Naive thymus-derived CD8-positive, alpha-beta T cell (primary cell): ENCODE results near the gene TMEM270. TPM values are rescaled to one million over a fixed set of nuclear protein-coding genes. Genes with fewer than 3 reads are reported as not detected.

Experiments
- ATAC-seq, 2 donors: fragments of 150-1000 bp; cut with Tn5 transposase in 1 of 2; sonication (Bioruptor Pico), chemical (Tn5 transposase) in 1 of 2; 1 replicate in 1 of 2; 2 replicates in 1 of 2; pipeline ENCODE4 v1.10.0; 2021; ENCODE audit warnings: mild to moderate bottlenecking in 2 of 2, moderate library complexity in 2 of 2
- POLR2A ChIA-PET: fragments of 350-600 bp; sonication (Branson Sonifier 250); formaldehyde crosslinking; loops from one replicate; lab custom pipeline; 2021; ENCODE audit warnings: antibody characterized with exemption; lab: Charles Lee
- DNase-seq, 10 donors: peaks; one replicate each; pipeline versions ENCODE4 v3.0.0 to v3.0.0-alpha.2; 2020 to 2022
- H3K27ac Mint-ChIP-seq, 10 donors: one replicate each; pipeline ENCODE4 v1.8.0; 2020 to 2022; ENCODE audit warnings: mild to moderate bottlenecking in 10 of 10, mixed read lengths in 10 of 10, moderate library complexity in 4 of 10, inconsistent platforms in 1 of 10
- H3K27me3 Mint-ChIP-seq, 5 donors: one replicate each; pipeline ENCODE4 v1.8.0; 2021 to 2022; ENCODE audit warnings: mixed read lengths in 5 of 5
- H3K36me3 Mint-ChIP-seq, 3 donors: one replicate each; pipeline ENCODE4 v1.8.0; 2020 to 2022; ENCODE audit warnings: mixed read lengths in 3 of 3, mild to moderate bottlenecking in 2 of 3, inconsistent platforms in 1 of 3
- H3K4me1 Mint-ChIP-seq, 4 donors: one replicate each; pipeline ENCODE4 v1.8.0; 2021 to 2022; ENCODE audit warnings: mixed read lengths in 4 of 4
- H3K4me3 Mint-ChIP-seq, 10 donors: one replicate each; pipeline ENCODE4 v1.8.0; 2020 to 2022; ENCODE audit warnings: mild to moderate bottlenecking in 10 of 10, mixed read lengths in 10 of 10, moderate library complexity in 6 of 10, inconsistent platforms in 1 of 10
- H3K9me3 Mint-ChIP-seq, 9 donors: one replicate each; pipeline ENCODE4 v1.8.0; 2020 to 2022; ENCODE audit warnings: mixed read lengths in 9 of 9, mild to moderate bottlenecking in 3 of 9, inconsistent platforms in 1 of 9, moderate library complexity in 1 of 9
- polyA plus RNA-seq, 3 donors: library from polyadenylated mRNA; unstranded; fragments of 300-500 nt; fragmentation: Illumina TruSeq; gene quantifications; one replicate each; pipeline ENCODE4 v1.2.3, GENCODE V29; 2021
- total RNA-seq, 8 experiments: library from RNA in 2 of 8; stranded (reverse) in 2 of 8; gene quantifications; one replicate each; pipeline ENCODE4 v1.2.3 and lab custom pipeline; 2021 to 2026

Gene TMEM270
- total and polyA plus RNA-seq, 5 experiments from 2014 or later = not detected

- H3K27me3 Mint-ChIP-seq = peaks cover 0 to 3% (median 2%) of the 10 kb centered on the region in 5 donors
- no peak overlapping the region for H3K4me3 Mint-ChIP-seq
- DNase-seq (no peak), ATAC-seq (no peak)
- peak overlapping the region in 1 of 10 donors; percentile 37 for H3K27ac Mint-ChIP-seq
- peaks cover 6 to 31% (median 11%) of the 10 kb centered on the region in 4 donors for H3K4me1 Mint-ChIP-seq
- no peaks in the 10 kb centered on the region for H3K36me3 Mint-ChIP-seq
- POLR2A ChIA-PET = no interaction called here
- H3K9me3 Mint-ChIP-seq = no peaks in the 10 kb centered on the region
Observed at GRCh38 chr7:73847941-73848723, 12.8 kb upstream of the TMEM270 start.

GRCh38 chr7:73850781-73851207 lies 10.2 kb upstream of the TMEM270 start:
- Mint-ChIP-seq H3K27ac (peak overlapping the region in 2 of 10 donors; percentile 9 to 25), H3K27me3 (peaks cover 4 to 11% (median 6%) of the 10 kb centered on the region in 5 donors), H3K4me1 (peaks cover 0 to 21% (median 3%) of the 10 kb centered on the region in 4 donors), H3K9me3 (no peaks in the 10 kb centered on the region), H3K36me3 (no peaks in the 10 kb centered on the region), H3K4me3 (no peak overlapping the region)
- DNase-seq = no peak
- ATAC-seq = no peak
- POLR2A ChIA-PET = interaction anchor here (1.2 kb wide), 1 partner anchor 23 kb away, joined by 3 read pairs; no protein-coding TSS in a partner anchor

- H3K4me3 Mint-ChIP-seq = no peak overlapping the region
- POLR2A ChIA-PET = no interaction called here
Observed at GRCh38 chr7:73851410-73852338, 9.3 kb upstream of the TMEM270 start.

GRCh38 chr7:73852500-73852899 lies 8.5 kb upstream of the TMEM270 start:
- peaks cover 4 to 17% (median 10%) of the 10 kb centered on the region in 5 donors for H3K27me3 Mint-ChIP-seq
- DNase-seq = no peak
- POLR2A ChIA-PET = no interaction called here
- ATAC-seq = no peak
- H3K4me3 Mint-ChIP-seq = no peak overlapping the region
- no peaks in the 10 kb centered on the region for H3K36me3 Mint-ChIP-seq
- H3K27ac Mint-ChIP-seq = no peak overlapping the region
- H3K4me1 Mint-ChIP-seq = peaks cover 0 to 16% (median 4%) of the 10 kb centered on the region in 4 donors
- H3K9me3 Mint-ChIP-seq = no peaks in the 10 kb centered on the region

More at GRCh38 chr7:73851410-73852338, 9.3 kb upstream of the TMEM270 start:
- DNase-seq (no peak), ATAC-seq (peak in 1 of 2 donors; percentile 31)
- Mint-ChIP-seq H3K9me3 (no peaks in the 10 kb centered on the region), H3K27ac (peak overlapping the region in 2 of 10 donors; percentile 9 to 80), H3K36me3 (no peaks in the 10 kb centered on the region), H3K27me3 (peaks cover 4 to 14% (median 9%) of the 10 kb centered on the region in 5 donors), H3K4me1 (peaks cover 0 to 18% (median 4%) of the 10 kb centered on the region in 4 donors)

- ATAC-seq (no peak), DNase-seq (peak in 1 of 10 donors; percentile 57)
- H3K27ac Mint-ChIP-seq = peak overlapping the region in 1 of 10 donors; percentile 60
- peaks cover 0 to 4% (median 0%) of the 10 kb centered on the region in 9 donors for H3K9me3 Mint-ChIP-seq
- H3K4me1 Mint-ChIP-seq = peaks cover 0 to 8% (median 3%) of the 10 kb centered on the region in 4 donors
- peaks cover 4 to 32% (median 16%) of the 10 kb centered on the region in 5 donors for H3K27me3 Mint-ChIP-seq
- POLR2A ChIA-PET = interaction anchor here (0.7 kb wide), 1 partner anchor 291 kb away, joined by 5 read pairs; no protein-coding TSS in a partner anchor
- H3K36me3 Mint-ChIP-seq = no peaks in the 10 kb centered on the region
- H3K4me3 Mint-ChIP-seq = peak overlapping the region in 2 of 10 donors; percentile 28 to 71
Observed at GRCh38 chr7:73856941-73857340, 4.0 kb upstream of the TMEM270 start.

- POLR2A ChIA-PET = no interaction called here
Observed at GRCh38 chr7:73858807-73859206, 2.2 kb upstream of the TMEM270 start.

GRCh38 chr7:73861305-73861704 lies 346 bp downstream of the TMEM270 start:
- Mint-ChIP-seq H3K4me1 (peaks cover 0 to 1% (median 0%) of the 10 kb centered on the region in 4 donors), H3K27me3 (peaks cover 3 to 25% (median 12%) of the 10 kb centered on the region in 5 donors), H3K36me3 (no peaks in the 10 kb centered on the region), H3K27ac (no peak overlapping the region), H3K9me3 (peaks cover 0 to 4% (median 0%) of the 10 kb centered on the region in 9 donors), H3K4me3 (no peak overlapping the region)
- POLR2A ChIA-PET = no interaction called here
- DNase-seq = no peak
- ATAC-seq = no peak

More at GRCh38 chr7:73858807-73859206, 2.2 kb upstream of the TMEM270 start:
- H3K4me3 Mint-ChIP-seq = no peak overlapping the region
- no peak for DNase-seq
- H3K36me3 Mint-ChIP-seq = no peaks in the 10 kb centered on the region
- no peak for ATAC-seq
- peaks cover 0 to 8% (median 4%) of the 10 kb centered on the region in 4 donors for H3K4me1 Mint-ChIP-seq
- peak overlapping the region in 1 of 10 donors; percentile 6 for H3K27ac Mint-ChIP-seq
- H3K27me3 Mint-ChIP-seq = peaks cover 4 to 32% (median 16%) of the 10 kb centered on the region in 5 donors
- peaks cover 0 to 4% (median 0%) of the 10 kb centered on the region in 9 donors for H3K9me3 Mint-ChIP-seq

GRCh38 chr7:73864981-73865711 lies 4.2 kb downstream of the TMEM270 start:
- no peak for DNase-seq
- peaks cover 0 to 1% (median 0%) of the 10 kb centered on the region in 4 donors for H3K4me1 Mint-ChIP-seq
- no peaks in the 10 kb centered on the region for H3K9me3 Mint-ChIP-seq
- H3K27me3 Mint-ChIP-seq = peaks cover 0 to 8% (median 3%) of the 10 kb centered on the region in 5 donors
- H3K36me3 Mint-ChIP-seq = no peaks in the 10 kb centered on the region
- ATAC-seq = no peak
- POLR2A ChIA-PET = interaction anchor here (0.6 kb wide), 1 partner anchor 38 kb away, joined by 3 read pairs; no protein-coding TSS in a partner anchor
- H3K27ac Mint-ChIP-seq = no peak overlapping the region
- no peak overlapping the region for H3K4me3 Mint-ChIP-seq

- ATAC-seq = no peak
- Mint-ChIP-seq H3K27ac (no peak overlapping the region), H3K4me3 (no peak overlapping the region), H3K4me1 (peaks cover 0 to 1% (median 0%) of the 10 kb centered on the region in 4 donors), H3K9me3 (no peaks in the 10 kb centered on the region), H3K27me3 (peaks cover 0 to 8% (median 2%) of the 10 kb centered on the region in 5 donors), H3K36me3 (no peaks in the 10 kb centered on the region)
- POLR2A ChIA-PET = no interaction called here
- DNase-seq = no peak
Observed at GRCh38 chr7:73865738-73866445, 4.9 kb downstream of the TMEM270 start.

- DNase-seq (no peak), ATAC-seq (no peak)
- Mint-ChIP-seq H3K4me3 (no peak overlapping the region), H3K27ac (no peak overlapping the region), H3K4me1 (peaks cover 0 to 1% (median 0%) of the 10 kb centered on the region in 4 donors), H3K36me3 (no peaks in the 10 kb centered on the region), H3K9me3 (no peaks in the 10 kb centered on the region), H3K27me3 (peaks cover 0 to 6% (median 2%) of the 10 kb centered on the region in 5 donors)
- POLR2A ChIA-PET = no interaction called here
Observed at GRCh38 chr7:73866446-73866767, 5.4 kb downstream of the TMEM270 start.

- ATAC-seq (no peak), DNase-seq (no peak)
- Mint-ChIP-seq H3K4me3 (no peak overlapping the region), H3K9me3 (no peaks in the 10 kb centered on the region), H3K4me1 (no peaks in the 10 kb centered on the region), H3K27ac (no peak overlapping the region), H3K36me3 (no peaks in the 10 kb centered on the region), H3K27me3 (no peaks in the 10 kb centered on the region)
- POLR2A ChIA-PET = no interaction called here
Observed at GRCh38 chr7:73869011-73869798, 8.2 kb downstream of the TMEM270 start.
